Measurements from ENCODE around the gene NPHS2.

GRCh38 chr1:179554427-179554826 is 21.3 kb downstream of the NPHS2 start:
- no peak for TF ChIP-seq CTCF (IDR thresholded peaks at IDR 0.05)
- no peak for TF ChIP-seq POLR2AphosphoS5 (IDR thresholded peaks at IDR 0.05; ENCODE audit: low read depth, low read length)
